ENCODE results near the gene GRIK2.

GRIK2 gene

GRCh38 chr6:101716387-101716786 is 322.9 kb downstream of the GRIK2 start:
- no peak for DNase-seq (ENCODE audit: low read depth)

- no peak for DNase-seq (ENCODE audit: low read depth)
Observed at GRCh38 chr6:101716810-101717209, 323.3 kb downstream of the GRIK2 start.

- DNase-seq (ENCODE audit: low read depth), result no peak
Observed at GRCh38 chr6:101719521-101719920, 326.0 kb downstream of the GRIK2 start.

GRCh38 chr6:101722471-101722870 is 329.0 kb downstream of the GRIK2 start:
- peak; percentile 40 for DNase-seq (ENCODE audit: low read depth)

- peak; percentile 89 for DNase-seq (ENCODE audit: low read depth)
Observed at GRCh38 chr6:101722991-101723579, 329.6 kb downstream of the GRIK2 start.

GRCh38 chr6:101728388-101728787 is 334.9 kb downstream of the GRIK2 start:
- DNase-seq (ENCODE audit: low read depth), result no peak

- DNase-seq (ENCODE audit: low read depth), result no peak
Observed at GRCh38 chr6:101728956-101729355, 335.4 kb downstream of the GRIK2 start.

GRCh38 chr6:101730954-101731353 is 337.4 kb downstream of the GRIK2 start:
- peak; percentile 49 for DNase-seq (ENCODE audit: low read depth)

GRCh38 chr6:101733899-101734298 is 340.4 kb downstream of the GRIK2 start:
- no peak for DNase-seq (ENCODE audit: low read depth)

GRCh38 chr6:101738481-101738880 is 345.0 kb downstream of the GRIK2 start:
- DNase-seq (ENCODE audit: low read depth), result no peak

- no peak for DNase-seq (ENCODE audit: low read depth)
Observed at GRCh38 chr6:101740631-101741030, 347.1 kb downstream of the GRIK2 start.

GRCh38 chr6:101741474-101742171 is 348.1 kb downstream of the GRIK2 start:
- DNase-seq (ENCODE audit: low read depth), result no peak

- DNase-seq (ENCODE audit: low read depth), result no peak
Observed at GRCh38 chr6:101747160-101747559, 353.7 kb downstream of the GRIK2 start.

GRCh38 chr6:101747716-101748115 is 354.2 kb downstream of the GRIK2 start:
- peak; percentile 31 for DNase-seq (ENCODE audit: low read depth)

GRCh38 chr6:101755931-101756330 is 362.4 kb downstream of the GRIK2 start:
- no peak for DNase-seq (ENCODE audit: low read depth)

- no peak for DNase-seq (ENCODE audit: low read depth)
Observed at GRCh38 chr6:101758368-101758767, 364.9 kb downstream of the GRIK2 start.

GRCh38 chr6:101760843-101761621 is 367.5 kb downstream of the GRIK2 start:
- DNase-seq (ENCODE audit: low read depth), result peak; percentile 88

- DNase-seq (ENCODE audit: low read depth), result no peak
Observed at GRCh38 chr6:101762851-101763250, 369.3 kb downstream of the GRIK2 start.

GRCh38 chr6:101765281-101765680 is 371.8 kb downstream of the GRIK2 start:
- DNase-seq (ENCODE audit: low read depth), result no peak

GRCh38 chr6:101770116-101770515 is 376.6 kb downstream of the GRIK2 start:
- DNase-seq (ENCODE audit: low read depth), result no peak

- DNase-seq (ENCODE audit: low read depth), result no peak
Observed at GRCh38 chr6:101776919-101777350, 383.4 kb downstream of the GRIK2 start.

- no peak for DNase-seq (ENCODE audit: low read depth)
Observed at GRCh38 chr6:101777646-101778045, 384.1 kb downstream of the GRIK2 start.

Data from iris pigment epithelial cell (primary cell).